ENCODE results near the gene PBX4.
"Not testable (repeated sequence)": the region's sequence is repeated elsewhere in the genome, so short reads cannot be mapped to it uniquely, and the experiment has no call there.

PBX4 gene

GRCh38 chr19:19618219-19619051 lies at the start of gene PBX4:
Gene PBX4, minus strand, starts transcription at chr19:19618687. Its CDS starts 58 bp downstream, at chr19:19618629.
- no peak for DNase-seq

GRCh38 chr19:19665420-19665948 lies 47.0 kb upstream of the PBX4 start:
- not testable (repeated sequence) for DNase-seq

- DNase-seq: peak; percentile 98
Observed at GRCh38 chr19:19663256-19664120, 45.0 kb upstream of the PBX4 start, which contains the start of gene ATP13A1. Gene ATP13A1, minus strand, starts transcription at chr19:19663676. Its CDS starts 10 bp downstream, at chr19:19663666.

GRCh38 chr19:19662871-19663255 lies 44.4 kb upstream of the PBX4 start:
- no peak for DNase-seq

- no peak for DNase-seq
Observed at GRCh38 chr19:19662344-19662743, 43.9 kb upstream of the PBX4 start.

- no peak for DNase-seq
Observed at GRCh38 chr19:19661675-19662251, 43.3 kb upstream of the PBX4 start.

- DNase-seq: no peak
Observed at GRCh38 chr19:19661141-19661674, 42.7 kb upstream of the PBX4 start.

GRCh38 chr19:19659646-19660245 lies 41.3 kb upstream of the PBX4 start:
- no peak for DNase-seq

GRCh38 chr19:19657397-19657783 lies 38.9 kb upstream of the PBX4 start:
- no peak for DNase-seq

GRCh38 chr19:19656451-19657396 lies 38.2 kb upstream of the PBX4 start:
- DNase-seq: no peak

GRCh38 chr19:19655641-19656343 lies 37.3 kb upstream of the PBX4 start:
- no peak for DNase-seq

- no peak for DNase-seq
Observed at GRCh38 chr19:19655051-19655594, 36.6 kb upstream of the PBX4 start.

GRCh38 chr19:19654441-19654840 lies 36.0 kb upstream of the PBX4 start:
- DNase-seq: no peak

GRCh38 chr19:19653597-19654147 lies 35.2 kb upstream of the PBX4 start:
- DNase-seq: no peak

GRCh38 chr19:19652482-19653295 lies 34.2 kb upstream of the PBX4 start:
- no peak for DNase-seq

- no peak for DNase-seq
Observed at GRCh38 chr19:19651076-19651475, 32.6 kb upstream of the PBX4 start.

- DNase-seq: no peak
Observed at GRCh38 chr19:19650331-19650730, 31.8 kb upstream of the PBX4 start.

- DNase-seq: no peak
Observed at GRCh38 chr19:19649580-19649995, 31.1 kb upstream of the PBX4 start.

GRCh38 chr19:19649155-19649554 lies 30.7 kb upstream of the PBX4 start:
- DNase-seq: no peak
